B cell (primary cell): Measurements from ENCODE around the gene ABCA2.

ENCODE experiments used
- EZH2 ChIP-seq: IDR thresholded peaks from 2 replicates; pipeline ENCODE4 v1.6.1; 2012; ENCODE audit warnings: borderline replicate concordance, low read depth, mild to moderate bottlenecking, moderate library complexity, low read length; ENCODE audit not compliant: insufficient read depth, poor library complexity, severe bottlenecking
- TF ChIP-seq, protein P1 (sequence below): fragments of 200-600 bp; IDR thresholded peaks from one replicate; pipeline ENCODE4 v1.8.0; 2022; ENCODE audit warnings: antibody characterized with exemption, mild to moderate bottlenecking

DNA sequence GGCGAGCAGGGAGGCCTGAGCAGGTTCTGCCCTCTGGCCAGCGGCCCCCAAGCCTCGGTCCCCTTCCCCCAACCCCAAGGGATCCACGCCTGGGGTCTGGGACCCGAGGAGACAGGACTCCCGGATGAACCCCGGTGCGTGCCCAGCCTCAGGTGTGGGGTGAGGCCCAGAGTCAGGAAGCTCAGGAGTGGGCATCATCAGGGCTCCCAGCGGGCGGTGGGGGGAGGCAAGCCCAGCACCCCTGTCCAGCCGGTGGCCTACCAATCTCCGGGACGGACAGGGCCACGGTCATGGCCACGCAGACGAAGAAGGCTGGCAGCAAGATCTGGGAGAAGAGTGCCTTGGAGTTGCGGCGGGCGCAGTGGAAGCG is 14.5 kb downstream of the ABCA2 start:
- TF ChIP-seq, protein P1, sequence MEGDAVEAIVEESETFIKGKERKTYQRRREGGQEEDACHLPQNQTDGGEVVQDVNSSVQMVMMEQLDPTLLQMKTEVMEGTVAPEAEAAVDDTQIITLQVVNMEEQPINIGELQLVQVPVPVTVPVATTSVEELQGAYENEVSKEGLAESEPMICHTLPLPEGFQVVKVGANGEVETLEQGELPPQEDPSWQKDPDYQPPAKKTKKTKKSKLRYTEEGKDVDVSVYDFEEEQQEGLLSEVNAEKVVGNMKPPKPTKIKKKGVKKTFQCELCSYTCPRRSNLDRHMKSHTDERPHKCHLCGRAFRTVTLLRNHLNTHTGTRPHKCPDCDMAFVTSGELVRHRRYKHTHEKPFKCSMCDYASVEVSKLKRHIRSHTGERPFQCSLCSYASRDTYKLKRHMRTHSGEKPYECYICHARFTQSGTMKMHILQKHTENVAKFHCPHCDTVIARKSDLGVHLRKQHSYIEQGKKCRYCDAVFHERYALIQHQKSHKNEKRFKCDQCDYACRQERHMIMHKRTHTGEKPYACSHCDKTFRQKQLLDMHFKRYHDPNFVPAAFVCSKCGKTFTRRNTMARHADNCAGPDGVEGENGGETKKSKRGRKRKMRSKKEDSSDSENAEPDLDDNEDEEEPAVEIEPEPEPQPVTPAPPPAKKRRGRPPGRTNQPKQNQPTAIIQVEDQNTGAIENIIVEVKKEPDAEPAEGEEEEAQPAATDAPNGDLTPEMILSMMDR, result no peak
- TF ChIP-seq EZH2, result no peak
